GM18499 (cell line): ENCODE measurements around the gene SASH1.

ENCODE experiments used
- ATAC-seq: cut with Tn5 transposase; IDR thresholded peaks from one replicate; pipeline ENCODE4 v1.9.1; 2021; ENCODE audit warnings: moderate number of reproducible peaks; ENCODE audit not compliant: insufficient read depth, unreplicated experiment

The SASH1 gene

GRCh38 chr6:148398244-148398643, 55.6 kb downstream of the SASH1 start:
- ATAC-seq = no peak

GRCh38 chr6:148398678-148399077, 56.0 kb downstream of the SASH1 start:
- ATAC-seq = no peak

GRCh38 chr6:148401571-148401970, 58.9 kb downstream of the SASH1 start:
- ATAC-seq = no peak

GRCh38 chr6:148404456-148405054, 61.9 kb downstream of the SASH1 start:
- ATAC-seq = no peak

- no peak for ATAC-seq
These were observed 63.3 kb downstream of the SASH1 start for GRCh38 chr6:148405894-148406293.

- ATAC-seq = no peak
These were observed 64.1 kb downstream of the SASH1 start for GRCh38 chr6:148406579-148407371.

GRCh38 chr6:148407372-148407771, 64.7 kb downstream of the SASH1 start:
- ATAC-seq = no peak

- no peak for ATAC-seq
These were observed 70.9 kb downstream of the SASH1 start for GRCh38 chr6:148413321-148414091.

GRCh38 chr6:148414092-148414489, 71.5 kb downstream of the SASH1 start:
- ATAC-seq = no peak

- no peak for ATAC-seq
These were observed 72.2 kb downstream of the SASH1 start for GRCh38 chr6:148414836-148415235.

GRCh38 chr6:148415511-148416260, 73.0 kb downstream of the SASH1 start:
- no peak for ATAC-seq

- ATAC-seq = no peak
These were observed 73.8 kb downstream of the SASH1 start for GRCh38 chr6:148416330-148416965.

- ATAC-seq = no peak
These were observed 74.4 kb downstream of the SASH1 start for GRCh38 chr6:148417045-148417444.

GRCh38 chr6:148419430-148419829, 76.8 kb downstream of the SASH1 start:
- no peak for ATAC-seq

- no peak for ATAC-seq
These were observed 79.4 kb downstream of the SASH1 start for GRCh38 chr6:148422085-148422484.

GRCh38 chr6:148423133-148423532, 80.5 kb downstream of the SASH1 start:
- no peak for ATAC-seq

GRCh38 chr6:148423601-148424270, 81.1 kb downstream of the SASH1 start:
- no peak for ATAC-seq

- no peak for ATAC-seq
These were observed 82.8 kb downstream of the SASH1 start for GRCh38 chr6:148425443-148425842.

GRCh38 chr6:148426317-148426977, 83.8 kb downstream of the SASH1 start:
- ATAC-seq = no peak
